ENCODE results near the gene PPP1R9B. TPM values are rescaled to one million over a fixed set of nuclear protein-coding genes. Genes with fewer than 3 reads are reported as not detected.

Gene PPP1R9B
- total RNA-seq, 1 experiment from 2014 or later = 23.0 TPM

GRCh38 chr17:50118828-50119218, 31.7 kb downstream of the PPP1R9B start:
- Histone ChIP-seq H2AFZ (ENCODE audit: low read length) (no peak overlapping the region), H3K4ac (ENCODE audit: low read depth, low read length) (no peak overlapping the region), H4K91ac (ENCODE audit: insufficient read length, low read depth, low read length) (no peak overlapping the region), H3T11ph (ENCODE audit: low read length) (no peak overlapping the region), H3K27me3 (ENCODE audit: insufficient read depth, low read length) (no peaks in the 10 kb centered on the region; the same call in 1 of the 2 replicates), H3K79me2 (ENCODE audit: insufficient read depth, low read length) (no peaks in the 10 kb centered on the region), H2AK5ac (ENCODE audit: insufficient read length, low read length) (no peak overlapping the region), H2BK20ac (ENCODE audit: low read depth, low read length, poor library complexity, severe bottlenecking) (no peak overlapping the region), H4K8ac (replicated peaks; ENCODE audit: insufficient read length, low read depth, low read length) (no peak overlapping the region), H2BK15ac (ENCODE audit: low read depth, low read length) (no peak overlapping the region), H3K4me1 (ENCODE audit: insufficient read depth, low read length) (peaks cover 12% of the 10 kb centered on the region; the same call in 1 of the 2 replicates), H2BK120ac (ENCODE audit: low read depth, low read length, poor library complexity, severe bottlenecking) (no peak overlapping the region), H3K9ac (ENCODE audit: extremely low read depth, insufficient read length, low read length) (no peak overlapping the region), H3K79me1 (ENCODE audit: insufficient read depth, low read depth, low read length, poor library complexity, severe bottlenecking) (no peaks in the 10 kb centered on the region), H4K5ac (ENCODE audit: insufficient read length, low read depth, low read length) (no peak overlapping the region), H3K27ac (ENCODE audit: insufficient read length, low read depth, low read length) (no peak overlapping the region), H3K4me2 (ENCODE audit: insufficient read depth, insufficient read length, low read length) (no peak overlapping the region), H4K20me1 (ENCODE audit: control insufficient read depth, insufficient read depth, insufficient read length) (no peaks in the 10 kb centered on the region), H3K23ac (ENCODE audit: insufficient read length, low read depth, low read length) (no peak overlapping the region), H3K9me3 (ENCODE audit: control insufficient read depth, low read depth, low read length) (no peaks in the 10 kb centered on the region), H2BK5ac (ENCODE audit: insufficient read length, low read length) (no peak overlapping the region), H3K56ac (ENCODE audit: insufficient read length, low read depth, low read length) (no peak overlapping the region), H2BK12ac (ENCODE audit: insufficient read length, low read depth, low read length) (no peak overlapping the region), H3K14ac (ENCODE audit: insufficient read depth, low read length) (no peak overlapping the region), H3K18ac (ENCODE audit: insufficient read length, low read depth, low read length) (no peak overlapping the region), H3K23me2 (ENCODE audit: insufficient read length, low read depth, low read length, poor library complexity, severe bottlenecking) (no peaks in the 10 kb centered on the region)
- DNase-seq = no peak
- Mint-ChIP-seq H3K4me3 (no peak overlapping the region), H3K36me3 (ENCODE audit: insufficient read depth in 1 of 3, low read depth in 3 of 3) (peaks cover 0 to 5% (median 2%) of the 10 kb centered on the region in 3 experiments; a peak in 2 of 7 replicates), H3K9me3 (no peaks in the 10 kb centered on the region; a peak in 1 of 5 replicates), H3K27me3 (ENCODE audit: low read depth) (peaks cover 63% of the 10 kb centered on the region), H3K27ac (no peak overlapping the region), H3K4me1 (peaks cover 29 to 41% of the 10 kb centered on the region in 2 experiments)
- WGBS (ENCODE audit: extremely low coverage, insufficient read length, low lambda C conversion rate) = no CpG with 5 or more reads among the region's 4 CpGs
- no peak for TF ChIP-seq CTCF (conservative IDR thresholded peaks at IDR 0.05)
